Colonic mucosa (tissue), 4 donors: ENCODE results near the gene NPTX1. TPM values are rescaled to one million over a fixed set of nuclear protein-coding genes. Genes with fewer than 3 reads are reported as not detected.

Experiments used
- DNase-seq: peaks from one replicate; pipeline ENCODE4 v3.0.0-alpha.2; 2020
- H3K27ac ChIP-seq: fragments of 200-600 bp; one replicate; pipeline ENCODE4 v1.8.0; 2021
- H3K27me3 ChIP-seq: fragments of 200-600 bp; one replicate; pipeline ENCODE4 v1.8.0; 2021
- H3K36me3 ChIP-seq: fragments of 200-600 bp; one replicate; pipeline ENCODE4 v1.8.0; 2021
- H3K4me1 ChIP-seq: fragments of 200-600 bp; one replicate; pipeline ENCODE4 v1.8.0; 2021; ENCODE audit warnings: mild to moderate bottlenecking
- H3K4me3 ChIP-seq: fragments of 200-600 bp; one replicate; pipeline ENCODE4 v1.8.0; 2021
- H3K9ac ChIP-seq, 2 donors: one replicate each; pipeline ENCODE4 v1.7.0; 2013; ENCODE audit warnings: control low read depth in 2 of 2, low read depth in 2 of 2, low read length in 2 of 2
- H3K9me3 ChIP-seq: fragments of 200-600 bp; one replicate; pipeline ENCODE4 v1.8.0; 2021
- CTCF ChIP-seq: fragments of 200-600 bp; IDR thresholded peaks from one replicate; pipeline ENCODE4 v1.8.0; 2022; ENCODE audit warnings: antibody characterized with exemption, mild to moderate bottlenecking
- intact Hi-C: fragments of 100-400 bp; cut with DNase I; formaldehyde crosslinking; loops from one replicate; pipeline ENCODE4 v1.14.1; 2022
- total RNA-seq, 2 donors: library from RNA; stranded (reverse); fragmentation: NEBNext Ultra II Directional in 1 of 2; extraction: Animal tissue kit (Norgen Biotek cat#: 25700) in 1 of 2; gene quantifications; one replicate each; pipeline ENCODE4 v1.2.1, GENCODE V29; 2021
- donor health status: healthy.
- donor health status: DM: no; HTN: no; CAD: no.
- donor health status: DM: no; HTN: no; CAD: no.

The NPTX1 gene
- total RNA-seq, 2 donors from 2014 or later = 0.10 to 7.1 TPM

GRCh38 chr17:80424878-80425765, 51.3 kb downstream of the NPTX1 start:
- Histone ChIP-seq H3K27ac (no peak overlapping the region), H3K9me3 (no peaks in the 10 kb centered on the region), H3K36me3 (no peaks in the 10 kb centered on the region), H3K27me3 (no peaks in the 10 kb centered on the region), H3K4me3 (no peak overlapping the region), H3K4me1 (no peaks in the 10 kb centered on the region), H3K9ac (no peak overlapping the region)
- intact Hi-C loops = loop anchor here (5.0 to 10.0 kb wide), 2 partner anchors 152 to 680 kb away; no protein-coding TSS in a partner anchor
- TF ChIP-seq CTCF = no peak
- no peak for DNase-seq

GRCh38 chr17:80424261-80424660, 52.1 kb downstream of the NPTX1 start:
- Histone ChIP-seq H3K4me1 (no peaks in the 10 kb centered on the region), H3K4me3 (no peak overlapping the region), H3K27me3 (no peaks in the 10 kb centered on the region), H3K9ac (no peak overlapping the region), H3K36me3 (no peaks in the 10 kb centered on the region), H3K9me3 (no peaks in the 10 kb centered on the region), H3K27ac (no peak overlapping the region)
- DNase-seq = no peak
- TF ChIP-seq CTCF = no peak
- intact Hi-C loops = loop anchor here (10.0 kb wide), 1 partner anchor 681 kb away; no protein-coding TSS in a partner anchor

- no peak for TF ChIP-seq CTCF
- Histone ChIP-seq H3K9ac (no peak overlapping the region), H3K36me3 (no peaks in the 10 kb centered on the region), H3K4me1 (no peaks in the 10 kb centered on the region), H3K9me3 (no peaks in the 10 kb centered on the region), H3K4me3 (no peak overlapping the region), H3K27me3 (no peaks in the 10 kb centered on the region), H3K27ac (no peak overlapping the region)
- no peak for DNase-seq
- intact Hi-C loops = loop anchor here (10.0 kb wide), 1 partner anchor 681 kb away; no protein-coding TSS in a partner anchor
Observed at GRCh38 chr17:80423536-80424225, 52.7 kb downstream of the NPTX1 start.

GRCh38 chr17:80422981-80423380, 53.4 kb downstream of the NPTX1 start:
- TF ChIP-seq CTCF = no peak
- H3K9me3 ChIP-seq = no peaks in the 10 kb centered on the region
- no peak overlapping the region for H3K27ac ChIP-seq
- intact Hi-C loops = loop anchor here (10.0 kb wide), 1 partner anchor 682 kb away; no protein-coding TSS in a partner anchor
- no peaks in the 10 kb centered on the region for H3K27me3 ChIP-seq
- H3K36me3 ChIP-seq = no peaks in the 10 kb centered on the region
- no peak overlapping the region for H3K9ac ChIP-seq
- H3K4me3 ChIP-seq = no peak overlapping the region
- no peak for DNase-seq
- no peaks in the 10 kb centered on the region for H3K4me1 ChIP-seq

GRCh38 chr17:80422276-80422675, 54.1 kb downstream of the NPTX1 start:
- H3K27me3 ChIP-seq = no peaks in the 10 kb centered on the region
- intact Hi-C loops = loop anchor here (10.0 kb wide), 1 partner anchor 683 kb away; no protein-coding TSS in a partner anchor
- no peak for DNase-seq
- no peaks in the 10 kb centered on the region for H3K9me3 ChIP-seq
- no peaks in the 10 kb centered on the region for H3K4me1 ChIP-seq
- no peak for TF ChIP-seq CTCF
- H3K27ac ChIP-seq = no peak overlapping the region
- no peak overlapping the region for H3K4me3 ChIP-seq
- H3K36me3 ChIP-seq = no peaks in the 10 kb centered on the region
- no peak overlapping the region for H3K9ac ChIP-seq
